NCI-H187 treated with DMSO at 0.1 percent for 48 hours (cell line): Measurements from ENCODE around the gene GEMIN8.

Source experiments
- DNase-seq: peaks from one replicate; lab custom pipeline; 2025; lab: John Stamatoyannopoulos, UW

GEMIN8 gene

DNA sequence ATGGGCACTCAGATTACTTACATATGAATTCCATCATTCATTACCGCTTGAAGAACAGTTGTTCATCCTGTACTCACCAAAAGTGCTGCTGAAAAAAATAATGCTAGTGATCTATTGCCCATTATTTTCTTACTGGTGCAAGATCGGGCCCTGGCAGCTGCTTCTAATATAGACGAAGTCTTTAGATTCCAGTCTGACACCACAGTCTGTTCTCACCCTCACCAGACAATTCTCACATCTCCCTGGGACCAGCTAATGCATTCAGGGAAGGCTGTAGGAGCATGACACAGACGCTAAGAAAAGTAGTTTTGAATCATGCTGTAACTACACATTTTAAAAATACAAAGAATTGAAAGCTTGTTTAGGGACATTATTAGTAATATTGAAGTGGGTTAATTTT lies 13.8 kb downstream of the GEMIN8 start:
- no peak for DNase-seq

DNA sequence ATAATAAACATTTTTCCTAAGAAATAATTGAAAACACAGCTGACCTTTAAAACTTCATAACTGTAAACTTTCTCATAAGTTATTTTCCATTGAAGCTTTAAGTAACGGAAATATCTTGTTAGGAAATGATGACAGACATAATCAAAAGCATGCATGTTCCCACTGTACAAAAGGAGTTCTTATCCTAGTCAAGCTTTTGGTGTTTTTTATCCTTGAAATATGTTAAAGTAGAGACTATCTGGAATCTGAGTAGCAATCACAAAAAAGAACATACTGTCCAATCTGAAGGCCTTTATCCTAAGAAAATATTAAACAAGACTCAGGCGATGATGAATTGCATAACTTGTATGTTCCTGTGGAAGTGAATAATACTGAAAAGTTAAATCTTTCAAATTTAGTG lies 14.4 kb downstream of the GEMIN8 start:
- DNase-seq: no peak

DNA sequence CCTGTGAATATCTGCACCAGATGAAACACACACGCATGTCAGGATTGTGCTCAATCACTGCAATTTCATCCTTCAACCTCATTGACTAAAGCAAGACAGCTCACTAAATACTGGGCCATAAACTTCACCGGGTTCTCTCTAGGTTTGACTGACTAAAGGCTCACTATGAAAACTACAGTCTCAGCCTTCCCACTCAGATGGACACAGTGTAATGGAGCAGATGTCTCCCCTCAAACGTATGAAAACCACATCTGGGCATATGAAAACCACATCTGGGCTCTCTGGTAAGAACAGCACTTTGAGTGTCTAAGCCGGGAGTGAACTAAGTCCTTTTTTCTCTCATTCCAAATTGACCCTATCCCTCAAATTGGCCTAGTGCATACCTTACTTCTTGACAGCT lies 15.2 kb downstream of the GEMIN8 start:
- DNase-seq: no peak

DNA sequence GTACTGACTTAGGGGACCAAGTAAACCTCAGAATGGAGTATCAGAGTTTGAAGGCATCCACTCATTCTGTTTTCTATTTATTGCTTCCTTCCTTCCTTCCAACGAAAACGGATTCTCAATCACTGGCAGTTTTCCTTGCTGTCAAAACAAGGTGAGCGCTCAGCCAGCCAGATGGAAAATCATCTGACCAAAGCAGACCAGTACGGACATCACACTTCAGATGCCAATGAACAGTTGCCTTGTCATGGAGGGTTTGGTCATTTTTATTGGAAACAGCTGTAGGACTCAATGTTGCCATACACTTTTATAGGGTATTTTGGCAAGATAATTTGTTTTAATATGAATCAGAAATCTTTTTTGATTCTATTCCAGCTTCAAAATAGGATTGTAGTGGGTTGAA lies 16.6 kb downstream of the GEMIN8 start:
- no peak for DNase-seq

DNA sequence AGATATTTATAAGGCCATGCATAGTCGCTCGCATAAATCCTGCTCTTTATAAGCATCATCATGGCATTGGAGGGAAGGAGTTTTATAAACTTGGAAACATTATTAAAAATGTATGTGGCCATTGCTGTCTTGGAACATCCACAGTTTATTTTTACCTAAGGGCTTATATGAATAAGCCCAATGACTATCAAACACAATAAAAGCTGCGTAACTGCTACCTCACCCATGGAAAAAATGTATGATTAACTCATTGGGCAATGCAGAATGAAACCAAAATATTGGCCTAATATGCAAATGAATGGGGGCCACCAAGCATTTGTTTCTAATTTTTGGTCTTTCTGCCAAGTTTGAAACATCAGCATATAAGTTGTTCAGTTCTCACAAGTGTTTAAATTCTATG lies 19.1 kb downstream of the GEMIN8 start:
- DNase-seq: no peak

DNA sequence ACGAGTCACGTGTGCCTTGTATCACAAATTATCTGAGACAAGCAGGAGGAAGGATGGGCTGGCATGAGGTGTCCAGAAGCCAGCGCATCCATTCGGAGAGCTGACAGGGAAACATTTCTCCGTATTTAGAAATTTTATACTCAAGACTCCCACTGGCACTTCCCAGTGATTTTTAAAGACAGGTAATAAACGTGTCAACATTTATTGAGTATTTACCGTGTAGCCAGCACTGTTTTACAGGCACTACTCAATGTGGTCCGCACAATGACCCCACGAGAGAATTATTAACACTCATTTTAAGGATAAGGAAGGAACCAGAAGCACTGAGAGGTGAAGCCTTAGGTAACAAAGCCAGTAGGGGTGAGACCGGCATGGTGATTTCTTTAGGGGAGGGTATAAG lies 23.2 kb downstream of the GEMIN8 start:
- DNase-seq: no peak

DNA sequence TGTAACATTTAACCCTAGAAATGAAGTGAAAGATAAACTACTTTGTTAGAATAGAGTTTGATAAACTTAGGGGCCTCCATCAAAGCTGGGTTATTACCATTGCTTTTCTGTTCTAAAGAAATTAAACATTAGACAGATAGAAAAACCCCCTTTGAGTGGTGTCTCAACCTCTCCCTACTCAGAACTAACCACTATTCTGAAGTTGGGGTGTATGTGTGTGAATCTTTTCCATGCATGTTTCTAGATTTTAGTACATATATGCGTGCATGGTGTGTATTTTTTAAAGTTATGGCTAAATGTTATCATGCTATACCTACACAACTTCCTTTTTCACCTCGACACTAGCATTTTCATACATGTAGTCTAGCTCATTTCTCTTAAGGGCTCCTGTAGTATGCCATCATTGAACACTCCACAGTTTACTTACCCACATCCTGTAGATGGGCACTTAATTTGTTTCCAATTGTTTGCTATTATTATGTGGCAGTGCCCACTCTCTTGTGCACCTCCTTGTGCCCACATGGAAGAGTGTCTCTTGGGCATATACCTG lies 25.7 kb downstream of the GEMIN8 start:
- no peak for DNase-seq

DNA sequence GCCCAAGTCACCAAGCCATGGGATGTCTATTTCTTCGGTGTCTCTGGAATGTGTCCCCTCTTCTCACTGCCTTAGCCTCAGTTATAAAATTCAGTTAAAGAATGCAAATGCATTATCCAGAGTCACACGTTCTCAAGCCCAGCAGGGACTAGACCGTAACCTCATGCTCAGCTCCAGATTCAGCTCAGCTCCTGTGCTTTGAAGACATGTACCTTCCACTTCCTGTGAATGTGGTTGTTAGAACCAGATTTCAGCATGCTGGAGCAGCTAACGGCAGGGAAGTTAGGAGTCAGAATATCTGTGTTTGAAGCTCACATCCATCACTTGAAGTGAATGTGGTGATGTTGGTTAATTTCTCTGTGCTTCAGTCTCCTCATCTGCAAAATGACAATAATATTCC lies 26.7 kb downstream of the GEMIN8 start:
- no peak for DNase-seq

DNA sequence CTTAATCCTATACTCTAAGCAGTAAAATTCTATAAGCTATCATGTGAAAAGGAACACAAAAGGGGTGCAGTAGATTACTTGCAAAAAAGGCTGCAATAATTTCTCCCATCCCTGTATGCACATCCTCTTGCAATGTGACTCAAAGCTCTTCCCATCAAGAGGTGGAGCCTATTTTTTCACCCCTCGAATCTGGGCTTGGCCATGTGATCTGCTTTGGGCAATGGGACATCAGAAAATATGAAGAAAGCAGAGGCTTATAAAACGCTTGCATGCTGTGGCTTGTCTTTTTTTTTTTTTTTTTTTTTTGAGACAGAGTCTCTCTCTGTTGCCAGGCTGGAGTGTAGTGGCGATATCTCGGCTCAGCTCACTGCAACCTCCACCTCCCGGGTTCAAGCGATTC lies 33.0 kb downstream of the GEMIN8 start:
- no peak for DNase-seq

DNA sequence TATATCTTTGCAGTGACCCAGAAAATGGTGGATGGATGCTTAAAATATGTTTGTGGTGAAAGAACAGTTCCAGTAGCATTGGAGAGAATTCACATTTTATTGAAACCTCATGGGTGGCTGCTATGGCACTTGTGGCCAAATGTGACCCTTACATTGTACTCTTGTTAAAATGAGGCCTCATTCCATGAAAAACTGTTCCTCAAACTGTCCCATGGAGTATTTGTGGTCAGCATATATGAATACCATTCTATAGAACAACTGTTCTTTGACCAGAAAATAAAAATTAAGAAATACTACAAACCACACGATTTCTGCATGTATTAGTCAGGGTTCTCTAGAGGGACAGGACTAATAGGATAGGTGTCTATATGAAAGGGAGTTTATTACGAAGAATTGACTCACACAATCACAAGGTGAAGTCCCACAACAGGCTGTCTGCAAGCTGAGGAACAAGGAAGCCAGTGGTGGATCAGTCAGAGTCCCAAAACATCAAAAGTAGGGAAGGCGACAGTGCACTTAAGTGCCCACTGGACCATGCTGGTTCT lies 35.1 kb downstream of the GEMIN8 start:
- no peak for DNase-seq

DNA sequence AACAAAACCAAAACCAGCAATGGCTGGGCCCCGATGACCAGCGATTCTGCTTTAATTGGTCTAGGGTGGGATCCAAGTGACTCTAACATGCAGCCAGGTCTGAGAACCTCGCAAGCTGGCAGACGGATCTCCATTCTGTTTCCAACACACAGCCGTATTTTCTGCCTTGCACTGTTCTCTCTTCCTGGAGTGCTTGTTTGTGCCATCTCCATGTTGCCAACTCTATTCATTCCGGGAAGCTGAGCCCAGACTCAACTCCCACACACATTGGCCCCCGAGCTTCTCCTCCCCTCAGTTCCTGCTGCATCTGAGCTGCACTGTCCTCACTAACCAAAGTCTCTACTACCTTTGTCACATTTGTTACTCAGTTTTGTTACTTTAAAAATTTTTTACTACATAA lies 35.6 kb downstream of the GEMIN8 start:
- no peak for DNase-seq

DNA sequence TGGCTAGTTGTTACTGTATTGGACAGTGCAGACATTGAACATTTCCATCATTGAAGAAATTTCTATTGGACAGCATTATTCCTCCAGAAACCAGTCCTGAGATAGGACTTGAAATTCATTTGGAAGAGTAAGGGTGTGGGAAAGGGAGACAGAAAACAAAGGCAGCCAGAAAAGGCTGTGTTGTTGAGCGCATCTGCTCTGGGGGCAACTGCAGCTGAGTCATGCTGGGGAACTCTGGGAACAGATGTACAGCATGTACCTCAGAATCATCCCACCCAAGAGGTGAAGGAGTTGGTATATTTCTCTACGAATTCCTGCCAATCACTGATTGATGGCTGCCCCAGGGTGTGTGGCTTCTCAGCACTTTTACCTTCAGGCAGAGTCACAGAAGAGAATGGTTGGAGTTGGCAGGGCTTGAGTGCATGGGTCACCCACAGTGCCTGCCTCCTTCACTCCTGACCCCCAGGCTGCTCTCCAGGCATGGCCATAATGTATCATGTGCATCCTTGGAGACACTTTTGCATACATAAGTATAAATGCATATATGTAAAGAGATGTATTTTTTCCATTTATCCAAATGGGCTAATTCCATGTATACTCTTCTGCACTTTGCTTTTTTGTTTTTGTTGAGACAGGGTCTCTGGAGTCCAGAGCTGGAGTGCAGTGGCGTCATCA lies 39.4 kb downstream of the GEMIN8 start:
- DNase-seq: no peak

DNA sequence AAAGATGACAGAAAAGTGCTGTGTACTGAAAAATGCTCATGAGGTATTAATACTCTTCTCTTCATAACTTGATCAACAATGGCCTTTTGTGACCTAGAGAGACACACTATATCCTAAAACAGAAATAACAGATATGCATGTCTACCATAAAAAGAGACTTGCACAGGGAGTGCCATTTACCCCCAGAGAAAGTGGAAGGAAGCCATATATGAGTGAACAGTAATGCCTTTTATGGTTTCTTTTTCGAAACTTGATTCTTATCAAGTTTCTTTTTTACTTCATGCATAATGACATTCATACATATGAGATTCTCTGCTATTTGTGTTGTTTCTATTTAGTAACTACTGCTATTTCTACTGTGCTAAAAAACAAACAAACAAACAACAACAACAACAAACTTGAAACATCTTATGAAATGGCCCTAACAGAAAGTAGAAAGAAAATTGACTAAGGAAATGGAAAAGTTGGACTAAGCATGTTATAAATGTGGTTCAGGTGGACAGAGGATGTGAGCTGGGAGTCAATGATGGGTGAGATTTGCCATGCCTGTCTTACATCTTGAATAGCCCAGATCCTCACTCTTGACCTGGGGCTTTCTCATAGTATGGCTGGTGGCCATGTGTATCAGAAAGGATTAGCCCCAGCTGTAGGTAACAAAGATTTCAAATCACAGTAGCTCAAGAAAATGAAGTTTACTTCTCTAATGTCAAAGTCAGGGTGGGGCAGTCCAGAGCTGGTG lies 43.8 kb downstream of the GEMIN8 start:
- DNase-seq: no peak

DNA sequence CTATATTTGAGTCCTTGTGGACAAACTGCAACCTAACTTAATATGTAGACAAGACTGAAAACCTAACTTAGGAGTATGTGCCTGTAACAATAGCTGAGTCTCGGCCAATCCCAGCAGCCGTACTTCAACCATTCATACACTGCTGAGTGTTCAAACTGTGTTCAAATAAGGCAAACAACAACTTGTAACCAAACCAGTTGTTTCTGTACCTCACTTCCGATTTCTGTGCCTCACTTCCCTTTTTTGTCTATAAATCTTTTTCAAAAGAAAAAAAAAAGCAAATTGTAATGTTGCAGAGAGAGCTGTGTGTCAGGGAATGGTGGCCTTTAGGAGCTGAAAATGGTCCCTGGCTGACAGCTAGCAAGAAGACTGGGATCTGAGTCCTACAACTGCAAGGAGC lies 46.0 kb downstream of the GEMIN8 start:
- DNase-seq: no peak

DNA sequence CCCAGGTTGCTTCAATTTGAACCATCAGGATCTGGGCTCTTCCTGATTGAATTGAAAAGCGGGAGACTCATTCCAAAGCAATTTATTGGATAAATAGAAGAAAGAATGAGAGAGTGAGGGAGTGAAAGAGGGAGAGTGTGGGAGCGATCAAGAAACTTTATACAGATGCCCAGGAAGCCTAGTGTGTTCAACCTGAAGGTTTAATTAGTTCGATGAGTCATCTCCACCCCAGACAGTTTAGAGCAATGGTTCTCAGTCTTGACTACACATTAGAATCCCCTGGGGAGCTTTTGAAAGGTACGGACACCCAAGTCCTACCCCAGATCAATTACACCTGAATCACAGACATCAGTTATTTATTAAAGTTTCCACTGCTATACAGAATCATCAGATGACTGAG lies 61.5 kb downstream of the GEMIN8 start:
- no peak for DNase-seq

DNA sequence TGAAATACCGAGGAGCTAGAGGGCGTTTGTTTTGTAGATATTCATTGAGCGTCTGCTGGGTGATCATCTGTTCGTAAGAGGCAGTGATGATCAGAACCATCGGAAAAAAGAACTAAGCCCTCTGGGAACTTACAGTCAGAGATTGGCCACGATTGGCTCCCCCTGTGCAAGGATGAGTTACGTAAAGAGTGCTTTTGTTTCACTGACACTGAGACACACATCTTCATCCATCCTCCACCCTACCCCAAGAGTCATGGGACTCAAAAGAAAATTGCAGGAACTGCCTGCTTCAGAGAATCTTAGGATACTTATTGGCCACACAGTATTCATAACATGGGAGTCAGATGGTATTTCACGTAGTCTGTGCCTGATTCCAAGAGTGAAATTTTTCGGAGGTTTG lies 62.1 kb downstream of the GEMIN8 start:
- DNase-seq: no peak

DNA sequence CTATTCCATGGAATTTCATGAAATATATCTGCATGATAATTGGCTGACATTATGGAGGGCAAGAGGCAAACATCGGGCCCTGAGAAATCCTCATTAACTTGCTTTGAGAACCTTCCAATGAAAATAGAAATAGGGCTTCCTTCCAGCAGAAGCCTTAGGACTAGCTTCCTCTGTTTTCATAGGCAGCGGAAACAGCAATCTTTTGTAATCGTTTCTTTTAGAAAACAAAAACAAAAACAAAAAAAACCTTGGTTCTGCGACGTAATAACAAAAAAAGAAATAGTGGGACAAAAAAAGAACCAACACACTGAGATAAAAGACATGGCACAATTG lies 62.9 kb downstream of the GEMIN8 start:
- no peak for DNase-seq

DNA sequence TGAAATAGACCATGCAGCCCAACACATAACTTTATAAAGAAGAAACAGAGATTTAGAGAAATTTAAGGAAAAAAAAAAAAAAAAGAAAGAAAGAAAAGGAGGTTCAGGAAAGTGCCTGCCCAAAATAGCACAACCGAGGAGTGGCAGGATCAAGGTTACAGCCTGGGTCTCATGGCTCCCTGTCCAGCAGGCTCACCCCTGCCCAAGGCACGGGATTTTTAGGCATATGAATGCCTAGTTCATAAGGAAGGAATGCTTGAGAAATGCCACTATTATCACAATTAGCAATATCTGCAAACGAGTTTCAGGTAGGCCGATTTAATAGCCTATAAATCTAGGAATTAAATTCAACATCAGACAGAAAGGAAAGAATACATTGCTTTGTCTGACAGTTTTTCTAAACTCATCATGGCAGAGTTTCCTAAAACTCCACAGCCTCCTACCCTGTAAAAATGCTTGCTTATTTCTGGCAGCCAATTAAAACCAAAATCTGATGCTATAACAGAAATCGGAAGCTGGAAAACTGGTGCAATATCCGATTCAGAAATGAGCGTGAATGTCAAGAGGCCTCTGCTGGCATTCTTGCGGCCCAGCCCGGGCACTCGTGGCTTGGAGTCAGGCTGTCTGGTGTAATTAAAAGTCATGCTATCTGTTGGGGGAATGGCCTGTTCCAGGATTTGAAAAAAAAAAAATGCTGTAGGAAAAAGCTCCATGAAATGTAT lies 63.5 kb downstream of the GEMIN8 start:
- no peak for DNase-seq

DNA sequence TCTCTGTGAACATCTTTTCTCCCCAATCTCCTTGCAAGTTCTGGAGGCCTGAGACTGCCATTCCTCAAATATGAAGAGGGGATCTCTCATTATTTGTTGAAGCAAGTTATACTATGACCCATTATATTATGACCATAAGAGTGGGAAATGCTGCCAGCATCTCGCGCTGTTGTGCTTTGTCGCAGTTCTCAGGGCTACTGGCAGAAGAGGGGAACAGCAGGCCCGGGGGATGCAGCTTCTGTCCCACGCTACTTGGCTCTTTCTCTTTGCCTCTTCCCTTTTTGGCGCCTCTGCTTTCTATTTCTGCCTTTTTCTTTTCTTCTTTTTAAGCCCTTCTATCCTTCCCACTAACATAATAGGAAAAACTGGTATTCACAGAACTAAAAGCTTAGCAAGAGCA lies 64.2 kb downstream of the GEMIN8 start:
- DNase-seq: no peak

DNA sequence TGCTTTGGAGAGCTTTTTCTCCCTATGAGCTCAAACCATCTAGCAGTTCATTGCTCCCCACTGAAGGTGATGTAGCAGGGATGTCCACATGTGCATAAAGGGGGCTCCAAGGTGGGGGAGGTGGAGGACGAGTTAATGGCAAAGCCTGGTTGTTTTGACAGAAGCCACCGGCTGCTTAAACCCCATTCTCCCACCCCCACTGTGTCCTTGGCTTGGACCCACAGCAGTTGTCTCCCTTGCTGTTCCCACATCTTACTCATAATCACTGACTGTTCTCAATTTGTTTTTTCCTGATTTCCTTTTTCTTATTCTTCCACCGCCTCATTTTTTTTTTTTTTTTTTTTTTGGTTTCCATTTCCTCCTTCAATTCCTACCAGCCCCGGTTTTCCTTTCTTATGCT lies 72.7 kb downstream of the GEMIN8 start:
- no peak for DNase-seq
